Lower leg skin (tissue), 4 donors: ENCODE measurements around the gene KLK6. TPM values are rescaled to one million over a fixed set of nuclear protein-coding genes. Genes with fewer than 3 reads are reported as not detected.
A peak's percentile ranks its signal among the peaks of the same experiment; 100 is the strongest.

Experiments used
- DNase-seq, 2 donors: peaks; one replicate each; pipeline ENCODE4 v3.0.0-alpha.2; 2019; ENCODE audit warnings: low spot score in 2 of 2
- H3K4me3 ChIP-seq: fragments of 200-600 bp; sonication (generic); 2 replicates; pipeline ENCODE4 v1.5.1; 2017; ENCODE audit warnings: mild to moderate bottlenecking, low read depth; ENCODE audit not compliant: poor library complexity, severe bottlenecking
- CTCF ChIP-seq, 3 donors: fragments of 450-650 bp; IDR thresholded peaks; one replicate each; pipeline ENCODE4 v1.5.1; 2016; ENCODE audit warnings: antibody characterized with exemption in 3 of 3, mild to moderate bottlenecking in 3 of 3, moderate library complexity in 2 of 3
- POLR2A ChIP-seq, 2 donors: fragments of 450-650 bp; IDR thresholded peaks; one replicate each; pipeline ENCODE4 v1.6.1; 2016 to 2017; ENCODE audit warnings: antibody characterized with exemption in 2 of 2, mild to moderate bottlenecking in 1 of 2, moderate library complexity in 1 of 2
- WGBS, 2 donors: methylation state at CpG; one replicate each; pipeline ENCODE4 v1.1.5; 2018; 5-methylcytosine and 5-hydroxymethylcytosine counted together
- intact Hi-C: fragments of 100-400 bp; cut with DNase I; formaldehyde crosslinking; loops from one replicate; pipeline ENCODE4 v1.15.0; 2023; ENCODE audit warnings: low total_unique reads
- total RNA-seq, 4 donors: library from RNA; depleted of rRNA; stranded (reverse); fragments of >200 nt; gene quantifications; one replicate each; pipeline ENCODE4 v1.1.0, GENCODE V29; 2016

The KLK6 gene
- total RNA-seq, result 1 to 10 TPM in 3 of 4 donors, under 1 TPM in 1; 0.27 to 9.5 (median 5.1) TPM

- no peak for TF ChIP-seq POLR2A (IDR thresholded peaks at IDR 0.05)
- TF ChIP-seq CTCF (IDR thresholded peaks at IDR 0.05), result no peak
- DNase-seq, result no peak
- H3K4me3 ChIP-seq, result no peak within 1 kb of the TSS
- intact Hi-C loops, result no loop called here
- WGBS, 2 donors, result 51 to 61% methylated on average over 8 to 14 of the region's 19 CpGs
These were observed at the start of gene KLK6 for GRCh38 chr19:50969413-50969760. Gene KLK6, minus strand, starts transcription at chr19:50969591. Its CDS starts 1,487 bp downstream, at chr19:50968104.

- intact Hi-C loops, result loop anchor here (5.0 kb wide), 1 partner anchor 78 kb away; no protein-coding TSS in a partner anchor
- DNase-seq, result no peak
- 2% methylated on average over 54 to 61 of the region's 68 CpGs for WGBS, 2 donors
- H3K4me3 ChIP-seq, result no peak overlapping the region
- TF ChIP-seq POLR2A (IDR thresholded peaks at IDR 0.05) (no peak), CTCF (IDR thresholded peaks at IDR 0.05) (no peak)
These were observed 49.6 kb upstream of the KLK6 start for GRCh38 chr19:51018745-51019543.

GRCh38 chr19:51016798-51017683, 47.6 kb upstream of the KLK6 start:
- intact Hi-C loops, result loop anchor here (5.0 kb wide), 1 partner anchor 80 kb away; no protein-coding TSS in a partner anchor
- no peak for TF ChIP-seq POLR2A (IDR thresholded peaks at IDR 0.05)
- TF ChIP-seq CTCF (IDR thresholded peaks at IDR 0.05), result no peak
- peak; percentile 52 to 93 for DNase-seq
- WGBS, 2 donors, result 1 to 2% methylated on average over 38 to 55 of the region's 68 CpGs
- H3K4me3 ChIP-seq, result peak overlapping the region; percentile 27

GRCh38 chr19:51015691-51016267, 46.4 kb upstream of the KLK6 start:
- TF ChIP-seq POLR2A (IDR thresholded peaks at IDR 0.05), result no peak
- no peak for TF ChIP-seq CTCF (IDR thresholded peaks at IDR 0.05)
- DNase-seq, result no peak
- intact Hi-C loops, result loop anchor here (5.0 kb wide), 1 partner anchor 82 kb away; no protein-coding TSS in a partner anchor
- WGBS, 2 donors, result 77 to 80% methylated on average over 19 of the region's 19 CpGs
- no peak overlapping the region for H3K4me3 ChIP-seq

GRCh38 chr19:51014242-51014641, 44.9 kb upstream of the KLK6 start:
- TF ChIP-seq POLR2A (IDR thresholded peaks at IDR 0.05), result no peak
- no peak for TF ChIP-seq CTCF (IDR thresholded peaks at IDR 0.05)
- intact Hi-C loops, result loop anchor here (5.0 kb wide), 1 partner anchor 82 kb away; no protein-coding TSS in a partner anchor
- WGBS, 2 donors, result 90% methylated on average over 6 of the region's 6 CpGs
- H3K4me3 ChIP-seq, result no peak overlapping the region
- no peak for DNase-seq
